Measurements from ENCODE around the gene BRD1.
"Not testable (repeated sequence)": the region's sequence is repeated elsewhere in the genome, so short reads cannot be mapped to it uniquely, and the experiment has no call there.

The BRD1 gene

GRCh38 chr22:49781886-49782285, 45.8 kb downstream of the BRD1 start:
- not testable (repeated sequence) for DNase-seq

- no peak for DNase-seq
Measured at GRCh38 chr22:49781289-49781782, 46.3 kb downstream of the BRD1 start.

- no peak for DNase-seq
Measured at GRCh38 chr22:49780698-49781288, 46.9 kb downstream of the BRD1 start.

GRCh38 chr22:49779853-49780697, 47.6 kb downstream of the BRD1 start:
- no peak for DNase-seq

- DNase-seq, result no peak
Measured at GRCh38 chr22:49779211-49779610, 48.5 kb downstream of the BRD1 start.

GRCh38 chr22:49777569-49778249, 50.0 kb downstream of the BRD1 start:
- no peak for DNase-seq

GRCh38 chr22:49776891-49777290, 50.8 kb downstream of the BRD1 start:
- no peak for DNase-seq

GRCh38 chr22:49775867-49776511, 51.7 kb downstream of the BRD1 start:
- DNase-seq, result no peak

- no peak for DNase-seq
Measured at GRCh38 chr22:49775191-49775866, 52.3 kb downstream of the BRD1 start.

GRCh38 chr22:49774499-49775151, 53.0 kb downstream of the BRD1 start:
- DNase-seq, result no peak

GRCh38 chr22:49774046-49774445, 53.6 kb downstream of the BRD1 start:
- no peak for DNase-seq

- no peak for DNase-seq
Measured at GRCh38 chr22:49773531-49773930, 54.1 kb downstream of the BRD1 start.

- DNase-seq, result no peak
Measured at GRCh38 chr22:49772692-49773091, 55.0 kb downstream of the BRD1 start.

GRCh38 chr22:49771266-49772065, 56.2 kb downstream of the BRD1 start:
- DNase-seq, result no peak

GRCh38 chr22:49770547-49771265, 57.0 kb downstream of the BRD1 start:
- DNase-seq, result no peak

GRCh38 chr22:49769691-49770546, 57.8 kb downstream of the BRD1 start:
- DNase-seq, result no peak

GRCh38 chr22:49768951-49769690, 58.6 kb downstream of the BRD1 start:
- no peak for DNase-seq

- DNase-seq, result no peak
Measured at GRCh38 chr22:49768077-49768910, 59.4 kb downstream of the BRD1 start.

All from fibroblast of skin of right biceps (primary cell).